ENCODE results near the gene PHC2. TPM values are rescaled to one million over a fixed set of nuclear protein-coding genes. Genes with fewer than 3 reads are reported as not detected.
"Not testable (repeated sequence)": the region's sequence is repeated elsewhere in the genome, so short reads cannot be mapped to it uniquely, and the experiment has no call there.

The PHC2 gene
- total RNA-seq, 1 donor from 2014 or later: 41.4 TPM

- intact Hi-C loops (cut with micrococcal nuclease): no loop called here
Observed at GRCh38 chr1:33319186-33319948, 111.5 kb downstream of the PHC2 start.

GRCh38 chr1:33317946-33318345, 112.9 kb downstream of the PHC2 start:
- intact Hi-C loops (cut with micrococcal nuclease): no loop called here

- intact Hi-C loops (cut with micrococcal nuclease): no loop called here
Observed at GRCh38 chr1:33317354-33317753, 113.5 kb downstream of the PHC2 start.

GRCh38 chr1:33316601-33317000, 114.3 kb downstream of the PHC2 start:
- intact Hi-C loops (cut with micrococcal nuclease): no loop called here

DNA sequence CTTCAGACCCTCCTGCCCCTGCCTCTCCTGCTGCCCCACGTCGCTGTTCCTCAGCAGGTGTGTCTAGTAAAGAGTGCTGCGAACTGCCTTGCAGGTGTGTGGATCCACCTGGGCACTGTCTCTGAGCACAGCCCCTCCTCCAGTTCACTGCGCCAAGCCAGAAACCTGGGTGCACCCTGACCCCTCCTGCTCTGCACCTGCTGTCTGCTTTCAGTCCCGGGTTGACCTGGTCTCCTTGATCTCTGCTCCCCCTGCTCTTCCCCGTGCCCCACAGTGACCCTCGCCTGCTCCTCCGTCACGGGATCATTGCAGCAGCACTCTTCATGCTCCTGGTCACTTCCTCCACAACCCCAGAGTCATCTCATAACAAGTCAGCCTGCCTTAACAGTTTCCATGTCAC, 116.5 kb downstream of the PHC2 start:
- intact Hi-C loops (cut with micrococcal nuclease): no loop called here

- intact Hi-C loops (cut with micrococcal nuclease): no loop called here
Observed at GRCh38 chr1:33312413-33312749, 118.5 kb downstream of the PHC2 start.

DNA sequence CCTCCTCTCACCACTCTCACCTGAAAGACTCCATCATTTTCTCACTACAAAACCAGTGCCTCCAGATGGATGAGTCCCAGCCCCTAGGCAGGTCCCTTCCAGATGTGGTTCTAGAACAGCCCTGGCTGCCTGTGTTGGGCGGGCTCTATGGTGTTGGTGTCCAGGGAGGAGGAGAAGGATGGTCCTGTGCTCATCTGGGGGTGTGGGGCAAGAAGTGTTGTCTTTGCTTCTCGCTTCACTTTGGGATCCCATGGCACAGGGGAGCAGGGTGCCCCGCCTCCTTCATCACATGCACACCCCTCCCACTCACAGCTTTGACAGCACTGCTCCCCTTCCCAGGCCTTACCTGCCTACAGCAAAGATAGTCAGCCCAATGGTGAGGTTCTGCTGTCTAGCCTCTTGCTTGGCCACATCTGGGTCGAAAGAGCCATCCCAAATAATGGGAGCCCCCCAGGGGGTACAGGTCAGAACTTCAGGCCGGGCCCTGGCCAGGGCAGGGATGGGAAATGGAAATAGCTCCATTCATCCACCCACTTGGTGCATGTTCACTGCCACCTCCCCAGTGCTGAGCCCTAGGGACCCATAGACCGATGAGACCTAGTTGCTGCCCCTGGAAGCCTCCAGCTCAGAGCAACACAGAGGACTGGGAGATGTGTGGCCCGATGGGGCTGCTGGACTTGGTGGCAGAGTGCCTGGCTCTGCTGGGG, 119.0 kb downstream of the PHC2 start:
- intact Hi-C loops (cut with micrococcal nuclease): no loop called here

DNA sequence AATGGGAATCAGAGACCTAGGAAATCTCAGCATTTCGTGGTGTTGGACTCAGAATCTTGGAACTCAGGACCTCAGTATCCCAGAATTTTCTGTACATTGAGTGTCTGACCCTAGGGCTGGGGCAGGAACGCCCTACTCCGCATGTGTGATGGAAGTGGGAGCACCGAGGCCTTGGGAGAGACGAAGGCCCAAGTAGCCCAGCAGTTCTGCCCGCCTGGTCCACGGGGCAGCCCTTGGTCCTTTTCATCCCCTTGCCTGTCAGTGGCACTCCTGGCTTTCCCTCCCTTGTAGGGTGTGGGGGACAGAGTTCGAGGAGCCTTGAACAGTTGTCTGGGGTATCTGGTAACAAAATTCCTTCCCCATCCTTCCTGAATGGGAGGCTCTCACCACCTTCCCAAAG, 120.2 kb downstream of the PHC2 start:
- intact Hi-C loops (cut with micrococcal nuclease): no loop called here

- intact Hi-C loops (cut with micrococcal nuclease): not testable (repeated sequence)
Observed at GRCh38 chr1:33309351-33309750, 121.5 kb downstream of the PHC2 start.

- intact Hi-C loops (cut with micrococcal nuclease): no loop called here
Observed at GRCh38 chr1:33307494-33307864, 123.4 kb downstream of the PHC2 start.

DNA sequence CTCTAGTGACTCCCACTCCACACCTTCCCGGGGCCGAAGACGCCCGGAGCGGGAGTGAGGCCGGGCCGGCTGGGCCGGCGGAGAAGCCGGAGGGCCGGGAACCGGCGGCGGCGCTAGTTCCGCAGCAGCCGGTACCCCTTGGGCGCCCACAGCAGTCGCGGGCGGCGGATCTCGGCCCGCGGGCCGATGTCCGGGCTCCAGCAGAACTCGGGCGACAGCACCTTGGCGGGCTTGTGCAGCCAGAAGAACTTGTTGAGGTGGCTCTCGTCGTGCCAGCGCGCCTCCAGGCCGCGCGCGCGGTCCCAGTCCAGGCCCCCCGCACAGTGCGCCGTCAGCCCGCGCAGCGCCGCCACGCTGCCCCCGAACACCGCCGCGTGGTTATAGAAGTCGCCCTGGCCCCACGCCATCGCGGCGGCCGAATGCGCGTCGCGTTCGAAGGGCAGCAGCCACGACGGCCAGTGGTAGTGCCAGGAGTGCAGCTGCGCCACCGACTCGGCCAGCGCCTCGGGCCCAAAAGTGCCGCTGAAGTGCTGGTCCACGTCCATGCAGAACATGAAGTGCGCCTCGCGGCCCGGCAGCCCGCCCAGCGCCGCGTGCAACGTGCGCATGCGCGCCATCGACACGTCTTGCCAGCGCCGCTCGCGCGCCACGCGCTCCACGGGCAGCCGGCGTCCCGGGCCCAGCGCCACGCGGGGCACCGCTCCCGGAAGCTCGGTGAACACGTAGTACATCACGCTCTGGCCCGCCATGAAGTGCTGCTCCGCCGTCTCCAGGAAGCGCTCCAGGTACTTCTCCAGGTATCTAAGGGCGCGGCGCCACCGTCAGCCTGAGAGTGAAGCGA, 124.0 kb downstream of the PHC2 start:
- intact Hi-C loops (cut with micrococcal nuclease): no loop called here

- intact Hi-C loops (cut with micrococcal nuclease): no loop called here
Observed at GRCh38 chr1:33305816-33306652, 124.9 kb downstream of the PHC2 start.

DNA sequence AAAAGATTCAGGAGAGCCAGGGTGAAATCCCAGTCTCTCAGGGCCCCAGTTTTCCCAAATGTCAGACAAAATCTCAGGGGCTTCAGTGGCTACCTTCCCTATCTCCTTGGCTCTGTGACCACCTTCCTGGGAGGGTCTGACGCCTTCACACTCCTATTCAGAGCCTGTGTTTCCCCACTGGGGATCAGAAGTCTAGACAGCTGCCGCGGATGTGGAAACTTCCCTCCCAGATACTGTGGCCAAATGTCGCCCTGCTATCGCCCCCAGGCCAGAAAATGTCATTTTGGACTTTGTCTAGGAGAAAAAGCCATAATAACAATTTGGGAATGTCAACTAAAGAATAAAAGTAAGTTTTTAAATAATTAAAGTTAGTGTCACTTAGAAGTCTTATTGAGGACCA, 125.9 kb downstream of the PHC2 start:
- intact Hi-C loops (cut with micrococcal nuclease): no loop called here

DNA sequence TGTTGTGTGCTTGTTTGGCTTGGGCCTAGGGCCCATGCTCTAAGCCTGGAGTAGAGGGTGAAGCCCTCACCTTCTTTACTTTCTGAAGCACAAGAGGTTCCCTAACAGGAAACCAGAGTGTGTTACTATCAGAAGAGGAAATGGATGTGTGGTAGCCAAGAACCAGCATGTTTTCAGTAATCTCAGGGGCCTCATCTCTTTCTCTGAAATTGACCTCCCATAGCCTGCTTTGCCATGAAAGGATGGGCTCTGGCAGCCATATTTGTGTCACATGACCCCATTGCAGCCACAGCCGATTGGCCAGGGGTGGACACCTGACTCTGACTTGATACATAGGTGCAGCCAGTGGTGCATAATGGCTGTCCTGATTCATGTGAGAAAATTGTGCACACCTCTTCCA, 128.6 kb downstream of the PHC2 start:
- intact Hi-C loops (cut with micrococcal nuclease): no loop called here

DNA sequence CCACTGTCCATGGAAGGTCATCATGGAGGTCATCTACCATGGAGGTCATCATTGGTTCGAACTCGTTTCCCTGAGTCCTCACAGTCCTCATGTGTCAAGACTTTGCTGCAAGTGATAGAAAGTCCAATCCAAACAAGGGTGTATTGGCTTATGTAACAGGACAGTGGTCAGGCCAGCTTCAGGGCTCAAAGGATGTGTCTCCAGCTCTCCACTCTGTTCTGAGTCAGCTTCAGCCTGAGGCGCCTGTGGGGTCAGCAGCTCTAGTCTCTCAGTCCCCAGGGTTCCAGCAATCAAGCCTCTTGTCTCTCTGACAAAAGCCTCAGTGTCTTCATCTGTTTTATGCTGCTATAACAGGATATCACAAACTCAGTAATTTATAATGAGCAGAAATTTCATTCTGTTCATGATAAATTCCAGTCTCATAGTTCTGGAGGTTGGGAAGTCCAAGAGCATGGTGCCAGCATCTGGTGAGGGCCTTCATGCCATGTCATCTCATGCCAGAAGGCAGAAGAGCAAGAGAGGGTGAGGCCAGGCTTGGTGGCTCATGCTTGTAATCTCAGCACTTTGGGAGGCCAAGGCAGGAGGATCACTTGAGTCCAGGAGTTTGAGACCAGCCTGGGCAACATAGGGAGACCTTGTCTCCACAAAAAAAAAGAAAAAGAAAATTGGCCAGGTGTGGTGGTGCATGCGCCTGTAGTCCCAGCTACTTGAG, 129.5 kb downstream of the PHC2 start:
- intact Hi-C loops (cut with micrococcal nuclease): no loop called here

DNA sequence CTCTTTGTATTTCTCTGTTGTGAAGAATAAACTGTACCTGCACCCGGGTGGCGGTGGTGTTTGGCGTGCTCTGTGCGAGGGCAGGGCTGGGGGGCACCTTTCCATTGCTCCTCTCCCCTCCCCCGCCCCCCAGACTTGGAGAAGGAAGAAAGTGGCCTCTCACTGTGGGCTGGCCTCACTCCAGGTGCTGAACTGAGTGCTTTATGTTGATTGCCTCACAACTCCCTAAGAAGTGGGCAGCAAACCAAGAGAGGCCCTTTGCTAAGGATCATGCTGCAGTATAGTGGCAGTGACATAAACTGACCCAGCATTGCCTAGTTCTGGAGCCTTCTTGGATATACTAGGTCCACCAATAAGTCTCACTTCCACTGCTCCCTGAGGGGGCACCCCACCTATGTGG, 130.2 kb downstream of the PHC2 start:
- intact Hi-C loops (cut with micrococcal nuclease): no loop called here

DNA sequence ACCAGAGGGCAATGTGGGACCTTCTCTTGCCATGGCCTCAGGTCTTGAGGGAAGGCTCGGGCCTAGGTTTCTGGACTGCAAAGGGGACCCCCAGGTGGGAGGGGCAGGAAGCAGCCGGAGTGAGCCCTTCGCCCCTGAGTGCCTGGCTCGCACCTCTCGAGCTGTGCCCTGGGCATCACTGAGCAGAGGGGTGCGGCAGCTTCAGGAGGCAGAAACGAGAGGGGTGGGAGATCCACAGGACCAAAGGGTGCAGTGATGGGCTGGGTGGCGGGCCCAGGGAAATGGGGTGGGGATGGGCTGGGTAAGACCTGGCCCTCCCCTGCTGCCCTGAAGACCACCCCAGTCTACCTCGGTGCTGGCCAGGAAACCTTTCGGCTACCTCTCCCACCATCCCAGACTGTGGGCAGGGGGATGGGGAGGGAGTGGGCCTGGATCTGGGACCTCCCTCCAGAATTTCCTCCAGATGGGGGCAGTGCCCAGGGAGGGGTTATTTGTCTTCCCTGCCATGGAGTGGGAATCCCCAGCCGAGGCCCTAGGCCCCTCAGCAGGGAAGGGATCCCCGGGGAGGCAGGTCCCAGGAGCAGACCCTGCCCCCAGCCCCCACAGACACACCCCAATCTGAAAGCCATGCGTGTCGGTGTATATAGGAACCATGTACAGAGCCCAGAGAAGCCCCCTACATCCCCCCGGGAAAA, 131.3 kb downstream of the PHC2 start:
- intact Hi-C loops (cut with micrococcal nuclease): loop anchor here (5.0 kb wide), 1 partner anchor 172 kb away; no protein-coding TSS in a partner anchor

- intact Hi-C loops (cut with micrococcal nuclease): loop anchor here (5.0 kb wide), 1 partner anchor 171 kb away; no protein-coding TSS in a partner anchor
Observed at GRCh38 chr1:33298623-33299277, 132.1 kb downstream of the PHC2 start.

GRCh38 chr1:33297911-33298622, 132.8 kb downstream of the PHC2 start:
- intact Hi-C loops (cut with micrococcal nuclease): loop anchor here (5.0 kb wide), 1 partner anchor 171 kb away; no protein-coding TSS in a partner anchor

Data from T-helper 1 cell treated with Interleukin-12 subunit alpha and Interleukin-12 subunit beta and Interleukin-4 antibody, amounts not matched to agents 30 ng/mL and 1 ng/mL, for 36 hours (primary cell).